ENCODE measurements around the gene CD53.
"Not testable (repeated sequence)": the region's sequence is repeated elsewhere in the genome, so short reads cannot be mapped to it uniquely, and the experiment has no call there.

CD53 gene

DNA sequence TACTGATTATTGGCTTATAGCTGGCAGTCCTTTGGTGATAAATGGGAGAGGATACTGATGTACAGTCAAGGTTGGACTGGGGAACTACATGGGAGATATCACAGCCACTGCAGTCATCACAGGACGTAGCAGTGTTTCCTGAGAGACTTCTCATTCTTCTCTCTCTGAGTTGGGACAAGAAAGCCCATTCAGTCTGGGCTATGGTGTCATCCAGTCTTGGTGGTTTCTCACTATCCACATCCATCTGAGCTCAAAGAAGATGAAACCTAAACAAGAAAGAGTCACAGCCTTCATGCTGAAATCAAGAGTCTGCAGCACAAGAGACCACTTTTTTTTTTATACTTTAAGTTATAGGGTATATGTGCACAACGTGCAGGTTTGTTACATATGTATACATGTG, 12.8 kb upstream of the CD53 start:
- Histone ChIP-seq H3K4me1 (ENCODE audit: control insufficient read depth, insufficient read depth, low read length) (no peaks in the 10 kb centered on the region), H3K9me3 (replicated peaks; ENCODE audit: low read length) (no peaks in the 10 kb centered on the region), H3K9ac (ENCODE audit: low read depth, low read length) (no peak overlapping the region), H3K36me3 (ENCODE audit: insufficient read depth, low read length) (no peaks in the 10 kb centered on the region), H3K4me2 (ENCODE audit: low read length) (no peak overlapping the region), H3K27me3 (ENCODE audit: control insufficient read depth, insufficient read depth, low read length) (no peaks in the 10 kb centered on the region), H3K4me3 (ENCODE audit: low read length) (no peak overlapping the region)

DNA sequence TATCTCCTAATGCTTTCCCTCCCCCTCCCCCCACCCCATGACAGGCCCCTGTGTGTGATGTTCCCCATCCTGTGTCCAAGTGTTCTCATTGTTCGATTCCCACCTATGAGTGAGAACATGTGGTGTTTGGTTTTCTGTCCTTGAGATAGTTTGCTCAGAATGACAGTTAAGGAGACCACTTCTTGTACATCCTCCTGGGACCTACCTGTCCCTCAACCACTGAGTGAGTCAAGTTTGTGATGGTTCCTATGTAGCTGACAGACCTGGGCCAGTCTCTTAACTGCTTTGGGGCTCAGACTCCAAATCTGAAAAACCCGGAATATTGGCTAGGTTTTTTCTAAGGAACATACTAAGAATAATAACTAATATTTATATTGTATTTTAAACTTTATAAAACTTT, 12.3 kb upstream of the CD53 start:
- H3K27me3 ChIP-seq (ENCODE audit: control insufficient read depth, insufficient read depth, low read length); H3K9me3 ChIP-seq (replicated peaks; ENCODE audit: low read length); H3K4me1 ChIP-seq (ENCODE audit: control insufficient read depth, insufficient read depth, low read length); H3K4me2 ChIP-seq (ENCODE audit: low read length); H3K4me3 ChIP-seq (ENCODE audit: low read length); H3K36me3 ChIP-seq (ENCODE audit: insufficient read depth, low read length); H3K9ac ChIP-seq (ENCODE audit: low read depth, low read length): not testable (repeated sequence)

DNA sequence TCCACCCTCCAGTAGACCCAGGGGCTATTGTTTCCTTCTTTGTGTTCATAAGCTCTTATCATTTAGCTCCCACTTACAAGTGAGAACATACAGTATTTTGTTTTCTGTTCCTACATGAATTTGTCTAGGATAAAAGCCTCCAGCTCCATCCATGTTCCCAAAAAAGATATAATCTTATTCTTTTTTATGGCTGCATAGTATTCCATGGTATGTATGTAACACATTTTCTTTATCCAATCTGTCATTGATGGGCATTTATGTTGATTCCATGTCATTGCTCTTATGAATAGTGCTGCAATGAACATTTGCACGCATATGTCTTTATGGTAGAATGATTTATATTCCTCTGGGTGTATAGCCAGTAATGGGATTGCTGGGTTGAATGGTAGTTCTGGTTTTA, 11.0 kb upstream of the CD53 start:
- H3K4me3 ChIP-seq (ENCODE audit: low read length); H3K27me3 ChIP-seq (ENCODE audit: control insufficient read depth, insufficient read depth, low read length); H3K4me2 ChIP-seq (ENCODE audit: low read length); H3K36me3 ChIP-seq (ENCODE audit: insufficient read depth, low read length); H3K9me3 ChIP-seq (replicated peaks; ENCODE audit: low read length); H3K4me1 ChIP-seq (ENCODE audit: control insufficient read depth, insufficient read depth, low read length); H3K9ac ChIP-seq (ENCODE audit: low read depth, low read length): not testable (repeated sequence)

DNA sequence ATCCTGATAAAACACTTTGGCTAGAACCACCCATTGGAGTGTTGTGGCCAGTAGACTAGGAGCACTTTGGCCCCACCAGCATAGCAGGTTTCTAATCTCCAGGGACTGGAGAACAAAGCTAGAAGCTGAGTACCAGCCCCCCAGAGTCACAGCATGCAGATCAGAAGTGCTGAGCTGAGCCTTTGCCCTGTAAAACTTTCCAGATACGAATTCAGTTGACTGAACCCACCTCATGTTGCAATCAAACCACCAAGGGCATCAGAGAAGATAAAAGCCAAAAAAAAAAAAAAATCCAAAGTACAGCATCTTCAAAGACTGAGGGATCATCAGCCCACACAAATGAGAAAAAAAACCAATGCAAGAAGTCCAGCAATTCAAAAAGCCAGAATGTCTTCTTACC, 8.7 kb upstream of the CD53 start:
- Histone ChIP-seq H3K9ac (ENCODE audit: low read depth, low read length) (no peak overlapping the region), H3K27me3 (ENCODE audit: control insufficient read depth, insufficient read depth, low read length) (no peaks in the 10 kb centered on the region), H3K4me1 (ENCODE audit: control insufficient read depth, insufficient read depth, low read length) (no peaks in the 10 kb centered on the region), H3K4me3 (ENCODE audit: low read length) (no peak overlapping the region), H3K36me3 (ENCODE audit: insufficient read depth, low read length) (no peaks in the 10 kb centered on the region), H3K4me2 (ENCODE audit: low read length) (no peak overlapping the region), H3K9me3 (replicated peaks; ENCODE audit: low read length) (no peaks in the 10 kb centered on the region)

DNA sequence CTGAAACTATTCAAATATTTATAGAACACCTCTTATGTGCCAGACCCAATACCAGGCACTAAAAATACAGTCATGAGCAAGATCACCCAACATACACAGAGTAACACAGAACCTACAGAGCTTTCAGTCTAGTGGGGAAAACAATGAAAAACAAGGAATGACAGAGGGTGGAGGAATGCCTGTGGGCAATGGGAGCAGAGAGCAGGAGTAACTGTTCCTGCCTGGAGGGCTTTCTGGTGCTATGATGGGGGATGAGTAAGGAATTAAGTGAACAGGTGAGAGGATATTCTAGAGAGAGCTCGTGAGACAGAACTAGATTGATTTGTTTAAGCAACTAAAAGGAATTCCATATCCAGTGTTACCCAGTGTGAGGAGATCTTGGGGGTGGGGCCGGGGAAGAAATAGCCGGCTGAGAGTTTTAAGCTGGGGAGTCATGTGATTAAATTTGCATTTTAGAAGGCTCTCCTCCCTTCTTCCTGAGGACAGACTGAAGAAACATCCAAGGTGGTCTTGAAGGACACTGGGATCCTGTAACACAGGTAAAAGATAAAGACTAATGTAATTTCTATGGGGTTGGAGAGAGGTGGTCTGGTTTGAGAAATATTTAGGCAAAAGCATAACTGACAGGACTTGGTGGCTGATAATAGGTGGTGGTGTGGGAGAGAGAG, 2.1 kb upstream of the CD53 start:
- Histone ChIP-seq H3K9me3 (replicated peaks; ENCODE audit: low read length) (no peaks in the 10 kb centered on the region), H3K36me3 (ENCODE audit: insufficient read depth, low read length) (no peaks in the 10 kb centered on the region), H3K4me2 (ENCODE audit: low read length) (no peak overlapping the region), H3K4me1 (ENCODE audit: control insufficient read depth, insufficient read depth, low read length) (no peaks in the 10 kb centered on the region), H3K9ac (ENCODE audit: low read depth, low read length) (no peak overlapping the region), H3K27me3 (ENCODE audit: control insufficient read depth, insufficient read depth, low read length) (no peaks in the 10 kb centered on the region), H3K4me3 (ENCODE audit: low read length) (no peak overlapping the region)

DNA sequence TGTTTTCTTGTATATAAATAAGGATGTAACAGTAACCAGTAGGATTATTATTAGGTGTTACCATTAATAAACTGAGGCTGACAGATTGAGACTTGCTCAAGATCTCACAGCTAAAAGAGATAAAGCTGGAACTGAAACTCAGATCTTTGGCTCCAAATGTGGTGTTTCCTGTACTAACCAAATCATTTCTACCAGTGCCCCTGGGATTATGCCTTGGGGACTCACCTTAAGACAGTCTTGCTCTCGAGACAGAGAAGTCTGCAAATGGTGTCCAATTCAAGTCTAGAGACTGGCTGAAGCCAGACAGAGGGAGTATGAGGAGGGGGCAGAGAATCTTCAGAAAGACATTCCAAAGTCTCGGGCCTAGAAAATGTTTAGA, 593 bp upstream of the CD53 start:
- H3K4me2 ChIP-seq (ENCODE audit: low read length) = no peak overlapping the region
- no peak overlapping the region for H3K9ac ChIP-seq (ENCODE audit: low read depth, low read length)
- H3K36me3 ChIP-seq (ENCODE audit: insufficient read depth, low read length) = no peaks in the 10 kb centered on the region
- H3K27me3 ChIP-seq (ENCODE audit: control insufficient read depth, insufficient read depth, low read length) = no peaks in the 10 kb centered on the region
- H3K4me1 ChIP-seq (ENCODE audit: control insufficient read depth, insufficient read depth, low read length) = no peaks in the 10 kb centered on the region
- no peaks in the 10 kb centered on the region for H3K9me3 ChIP-seq (replicated peaks; ENCODE audit: low read length)
- H3K4me3 ChIP-seq (ENCODE audit: low read length) = no peak overlapping the region

DNA sequence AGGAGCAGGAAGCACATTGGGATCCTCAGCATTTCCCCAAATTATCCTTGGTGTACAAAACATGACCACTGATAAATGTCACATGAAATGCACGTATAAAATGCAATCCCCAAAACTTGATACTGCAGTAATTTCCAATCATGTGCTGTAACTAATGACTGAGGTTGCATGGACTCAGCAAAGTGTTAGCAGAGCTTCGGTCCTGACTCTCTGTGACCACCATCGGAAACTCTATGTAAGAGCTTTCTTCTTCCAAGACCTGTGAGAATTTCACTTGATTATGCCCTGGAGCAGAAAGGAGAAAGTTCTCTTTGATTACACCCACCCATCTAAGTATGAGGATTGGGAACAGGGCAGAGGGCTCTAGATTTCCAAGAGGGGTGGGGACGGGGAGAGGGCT, 908 bp downstream of the CD53 start:
- Histone ChIP-seq H3K27me3 (ENCODE audit: control insufficient read depth, insufficient read depth, low read length) (no peaks in the 10 kb centered on the region), H3K4me2 (ENCODE audit: low read length) (no peak overlapping the region), H3K9me3 (replicated peaks; ENCODE audit: low read length) (no peaks in the 10 kb centered on the region), H3K4me1 (ENCODE audit: control insufficient read depth, insufficient read depth, low read length) (no peaks in the 10 kb centered on the region), H3K9ac (ENCODE audit: low read depth, low read length) (no peak overlapping the region), H3K4me3 (ENCODE audit: low read length) (no peak overlapping the region), H3K36me3 (ENCODE audit: insufficient read depth, low read length) (no peaks in the 10 kb centered on the region)

DNA sequence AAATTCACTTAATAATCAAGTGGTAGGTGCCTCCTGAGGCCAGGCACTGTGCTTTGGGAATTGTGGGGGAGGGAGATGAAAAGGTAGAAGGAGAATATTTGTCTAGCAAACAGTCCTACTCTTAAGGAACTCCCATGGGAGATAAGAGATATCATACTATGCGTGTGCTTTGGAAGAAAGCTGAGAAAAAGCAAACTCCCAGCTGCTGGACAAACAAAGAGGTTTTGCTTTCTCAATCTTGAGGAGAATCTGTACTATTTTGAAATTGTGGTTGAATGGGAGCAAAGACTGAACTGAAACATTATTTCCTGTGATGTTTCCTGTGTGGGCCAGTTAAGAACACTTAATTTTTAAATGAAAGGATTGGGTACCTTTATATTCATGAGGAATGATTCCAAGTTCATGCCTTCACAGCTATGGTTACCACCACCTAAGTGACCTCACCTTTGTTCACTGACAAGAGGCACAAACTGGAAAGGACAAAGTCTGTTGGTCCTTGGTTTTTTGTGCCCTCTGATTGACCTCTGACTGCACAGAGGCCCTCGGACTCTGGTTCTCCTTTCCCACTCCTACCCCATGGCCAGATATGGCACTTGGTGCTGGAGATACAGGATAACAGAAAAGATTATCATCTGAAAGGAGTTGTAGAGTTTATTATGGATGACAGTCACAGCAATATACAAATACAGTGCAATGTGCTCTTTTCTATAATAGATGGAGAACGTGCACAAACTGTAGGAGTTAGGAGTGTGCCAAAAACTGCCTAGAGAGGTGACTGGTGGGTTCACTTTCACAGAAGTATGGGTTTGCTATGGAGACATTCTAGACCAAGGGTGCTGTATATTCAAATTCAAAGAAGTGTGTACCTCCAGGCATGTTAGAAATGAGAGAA, 1.6 kb downstream of the CD53 start:
- Histone ChIP-seq H3K9ac (ENCODE audit: low read depth, low read length) (no peak overlapping the region), H3K9me3 (replicated peaks; ENCODE audit: low read length) (no peaks in the 10 kb centered on the region), H3K4me3 (ENCODE audit: low read length) (no peak overlapping the region), H3K4me1 (ENCODE audit: control insufficient read depth, insufficient read depth, low read length) (no peaks in the 10 kb centered on the region), H3K4me2 (ENCODE audit: low read length) (no peak overlapping the region), H3K27me3 (ENCODE audit: control insufficient read depth, insufficient read depth, low read length) (no peaks in the 10 kb centered on the region), H3K36me3 (ENCODE audit: insufficient read depth, low read length) (no peaks in the 10 kb centered on the region)

DNA sequence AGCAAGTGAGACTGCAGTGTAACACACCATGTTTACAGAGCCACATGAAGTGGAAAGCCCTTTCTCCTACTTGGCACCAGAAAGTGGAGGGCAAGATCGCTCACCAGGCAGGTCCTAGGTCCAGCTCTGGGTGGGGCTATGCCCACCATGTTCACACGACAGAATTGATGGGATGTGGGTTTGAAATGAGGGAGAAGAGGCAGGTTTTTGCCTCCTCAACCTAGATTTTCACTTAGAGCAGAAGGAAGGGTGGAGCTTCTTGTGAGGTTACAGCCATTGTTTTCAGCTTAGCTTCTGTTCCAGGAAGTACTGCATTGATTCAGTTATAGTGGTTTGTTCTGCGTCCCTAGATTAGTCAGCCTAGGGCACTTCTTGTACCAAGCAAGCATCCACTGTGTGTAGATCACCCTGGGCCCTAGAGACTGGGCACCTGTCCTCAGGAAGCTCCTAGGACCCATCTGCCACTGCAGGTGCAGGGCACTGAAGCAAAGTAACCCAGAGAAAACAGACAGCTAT, 2.3 kb downstream of the CD53 start:
- H3K4me1 ChIP-seq (ENCODE audit: control insufficient read depth, insufficient read depth, low read length) = no peaks in the 10 kb centered on the region
- H3K36me3 ChIP-seq (ENCODE audit: insufficient read depth, low read length) = no peaks in the 10 kb centered on the region
- no peak overlapping the region for H3K4me3 ChIP-seq (ENCODE audit: low read length)

DNA sequence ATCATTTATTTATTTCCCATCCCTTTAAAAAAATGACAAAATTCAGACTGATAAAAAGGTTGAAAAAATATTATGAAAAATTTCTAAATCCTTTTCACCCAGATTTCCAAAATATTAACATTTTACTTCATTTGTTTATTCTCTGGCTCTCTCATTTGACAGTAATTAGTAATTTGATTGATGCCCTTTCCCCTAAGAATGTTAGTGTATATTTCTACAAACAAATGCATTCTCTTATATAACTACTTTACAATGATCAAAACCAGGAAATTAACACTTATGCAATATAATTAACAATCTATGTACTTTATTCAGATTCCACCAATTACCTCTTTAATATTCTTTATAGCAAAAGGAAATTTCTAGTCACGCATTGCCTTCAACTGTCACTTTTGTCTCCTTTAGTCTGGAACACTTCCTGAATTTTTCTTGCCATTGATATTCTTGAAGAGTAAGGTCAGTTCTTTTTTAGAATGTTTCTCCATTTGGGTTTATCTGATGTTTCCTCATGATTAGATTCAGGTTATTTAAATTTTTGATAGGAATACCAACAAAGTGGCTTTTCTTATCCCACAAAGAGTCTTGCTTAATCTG, 3.9 kb downstream of the CD53 start:
- H3K9me3 ChIP-seq (replicated peaks; ENCODE audit: low read length) = no peaks in the 10 kb centered on the region
- no peaks in the 10 kb centered on the region for H3K27me3 ChIP-seq (ENCODE audit: control insufficient read depth, insufficient read depth, low read length)
- H3K4me2 ChIP-seq (ENCODE audit: low read length) = no peak overlapping the region
- H3K36me3 ChIP-seq (ENCODE audit: insufficient read depth, low read length) = no peaks in the 10 kb centered on the region
- no peak overlapping the region for H3K4me3 ChIP-seq (ENCODE audit: low read length)
- no peaks in the 10 kb centered on the region for H3K4me1 ChIP-seq (ENCODE audit: control insufficient read depth, insufficient read depth, low read length)
- no peak overlapping the region for H3K9ac ChIP-seq (ENCODE audit: low read depth, low read length)

More for the DNA sequence above, 2.3 kb downstream of the CD53 start:
- Histone ChIP-seq H3K27me3 (ENCODE audit: control insufficient read depth, insufficient read depth, low read length) (no peaks in the 10 kb centered on the region), H3K9me3 (replicated peaks; ENCODE audit: low read length) (no peaks in the 10 kb centered on the region), H3K4me2 (ENCODE audit: low read length) (no peak overlapping the region), H3K9ac (ENCODE audit: low read depth, low read length) (no peak overlapping the region)

DNA sequence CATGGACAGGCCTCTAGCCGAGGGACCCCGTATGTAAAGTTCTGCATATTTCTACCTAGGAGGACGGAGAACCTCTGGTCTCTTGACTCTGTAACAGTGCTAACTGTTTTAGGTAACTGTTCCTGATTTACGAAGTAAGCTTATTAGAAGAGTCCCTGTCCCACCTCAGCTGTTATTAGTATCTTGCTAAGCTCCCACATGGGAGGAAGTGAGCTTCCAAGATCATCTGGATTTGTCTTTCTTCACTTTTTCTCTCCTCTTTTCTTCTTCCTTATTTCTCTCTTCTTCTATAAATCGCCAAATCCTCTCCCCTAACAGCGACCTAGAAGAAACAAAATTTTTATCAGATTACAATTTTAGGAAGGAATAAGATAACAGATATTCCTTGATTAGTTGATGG, 4.4 kb downstream of the CD53 start:
- Histone ChIP-seq H3K4me3 (ENCODE audit: low read length) (no peak overlapping the region), H3K9ac (ENCODE audit: low read depth, low read length) (no peak overlapping the region), H3K9me3 (replicated peaks; ENCODE audit: low read length) (no peaks in the 10 kb centered on the region), H3K4me2 (ENCODE audit: low read length) (no peak overlapping the region), H3K27me3 (ENCODE audit: control insufficient read depth, insufficient read depth, low read length) (no peaks in the 10 kb centered on the region), H3K36me3 (ENCODE audit: insufficient read depth, low read length) (no peaks in the 10 kb centered on the region), H3K4me1 (ENCODE audit: control insufficient read depth, insufficient read depth, low read length) (no peaks in the 10 kb centered on the region)

Data from skeletal muscle satellite cell (primary cell).